Activated CD4-positive, CD25-positive, alpha-beta regulatory T cell treated with anti-CD3 and anti-CD28 coated beads, Interleukin-2, amount 50 U/mL, for 16 hours (primary cell): ENCODE results near the gene RSAD1.
A peak's percentile ranks its signal among the peaks of the same experiment; 100 is the strongest.

ENCODE experiments used
- DNase-seq: peaks from one replicate; pipeline ENCODE4 v3.0.0-alpha.2; 2020; ENCODE audit warnings: low read depth, low spot score

RSAD1 gene

DNA sequence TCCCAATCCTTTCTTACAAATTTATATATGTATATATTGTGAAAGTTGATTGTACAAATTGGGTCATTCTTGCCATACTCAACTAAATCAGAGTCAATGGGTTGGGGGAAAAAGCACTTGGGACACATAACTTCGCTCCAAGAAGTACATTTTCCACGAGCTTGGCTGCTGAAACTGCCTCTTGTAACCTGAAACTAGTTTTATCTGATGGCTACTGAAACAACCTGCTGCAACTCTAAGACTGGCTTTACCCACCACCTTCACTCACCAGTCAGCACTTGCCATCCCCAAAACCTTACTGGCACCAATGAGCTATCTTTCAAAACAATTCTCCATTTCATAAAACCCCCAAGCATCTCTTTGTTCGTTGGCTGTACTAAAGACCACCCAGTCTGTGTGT, 15.1 kb downstream of the RSAD1 start:
- DNase-seq = no peak

DNA sequence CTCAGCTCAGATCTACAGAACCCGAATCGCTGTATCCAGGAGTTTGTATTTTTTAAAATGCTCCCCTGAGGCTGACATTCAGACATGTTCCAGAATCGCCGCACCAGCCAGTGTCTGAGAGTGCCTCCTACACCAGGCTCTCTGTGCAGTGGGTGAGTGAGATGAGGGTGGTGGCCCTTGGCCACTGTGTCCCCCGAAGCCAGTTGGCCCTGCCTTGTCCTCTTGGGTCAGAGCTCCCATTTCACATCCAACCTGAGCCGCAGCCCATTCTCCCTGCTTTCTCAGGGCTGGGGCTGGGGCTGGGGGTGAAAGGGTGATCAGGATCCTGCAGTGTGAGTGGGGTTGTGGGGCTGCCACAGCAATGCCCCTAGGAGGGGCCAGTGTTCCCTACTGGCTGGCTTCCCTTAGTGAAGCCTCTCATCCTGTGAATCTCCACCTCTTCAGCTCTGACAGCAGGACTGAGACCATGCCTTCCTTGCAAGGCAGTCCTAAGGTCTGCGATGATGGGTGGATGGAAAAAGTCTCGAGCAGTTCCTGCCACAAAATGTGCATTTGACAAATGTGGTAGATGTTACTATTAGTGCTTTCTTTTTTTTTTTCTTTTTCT, 16.7 kb downstream of the RSAD1 start:
- no peak for DNase-seq

DNA sequence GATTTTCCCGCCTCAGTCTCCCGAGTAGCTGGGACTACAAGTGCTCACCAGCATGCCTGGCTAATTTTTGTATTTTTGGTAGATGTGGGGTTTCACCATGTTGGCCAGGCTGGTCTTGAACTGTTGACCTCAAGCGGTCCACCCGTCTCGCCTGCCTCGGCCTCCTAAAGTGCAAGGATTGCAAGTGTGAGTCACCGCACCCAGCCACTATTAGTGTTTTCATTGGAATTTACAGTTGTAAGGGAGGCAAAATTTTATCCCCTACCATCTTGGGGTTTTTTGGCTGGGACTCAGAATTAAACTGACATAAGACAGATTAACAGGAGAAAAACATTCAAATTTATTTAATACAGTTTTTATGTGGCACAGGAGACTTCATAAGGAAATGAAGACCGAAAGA, 17.3 kb downstream of the RSAD1 start:
- no peak for DNase-seq

DNA sequence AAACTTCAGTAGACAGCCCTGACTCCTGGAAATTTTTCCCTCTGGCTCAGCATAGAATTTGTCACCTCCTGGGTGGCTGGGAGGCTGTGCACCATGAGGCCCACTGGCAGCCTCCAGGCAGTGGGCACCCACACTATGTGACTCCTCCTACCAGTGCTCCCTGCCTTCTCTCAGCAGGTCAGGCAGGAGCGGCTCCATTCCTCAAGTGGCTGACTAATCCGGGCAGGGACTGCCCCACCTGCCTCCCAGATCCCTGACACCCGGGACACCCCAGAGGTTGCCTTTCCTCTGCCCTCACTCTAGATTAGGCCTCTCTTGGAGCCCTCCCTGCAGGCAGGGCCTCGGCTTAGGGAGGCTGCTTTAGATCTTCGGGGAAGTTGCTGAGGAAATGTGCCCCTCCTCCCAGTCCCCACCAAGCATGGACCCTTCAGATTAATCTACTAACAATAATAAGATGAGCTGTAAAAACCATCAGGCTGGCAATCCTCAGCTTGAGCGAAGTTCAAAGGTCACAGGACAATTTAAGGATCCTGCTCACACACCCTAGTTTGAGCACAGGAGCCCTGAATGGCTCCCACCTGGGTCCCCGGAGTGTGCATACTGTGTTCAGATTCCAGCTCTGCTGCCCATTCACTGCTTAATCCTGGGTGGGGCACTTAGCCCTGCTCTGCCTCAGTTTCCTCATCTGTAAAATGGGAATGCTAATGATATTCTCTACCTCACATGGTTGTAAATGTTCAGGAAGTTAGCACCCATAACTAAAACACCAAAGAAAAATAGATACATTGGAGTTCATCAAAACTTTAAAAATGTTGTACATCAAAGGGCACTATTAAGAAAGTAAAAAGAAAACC, 19.6 kb downstream of the RSAD1 start:
- DNase-seq = no peak

DNA sequence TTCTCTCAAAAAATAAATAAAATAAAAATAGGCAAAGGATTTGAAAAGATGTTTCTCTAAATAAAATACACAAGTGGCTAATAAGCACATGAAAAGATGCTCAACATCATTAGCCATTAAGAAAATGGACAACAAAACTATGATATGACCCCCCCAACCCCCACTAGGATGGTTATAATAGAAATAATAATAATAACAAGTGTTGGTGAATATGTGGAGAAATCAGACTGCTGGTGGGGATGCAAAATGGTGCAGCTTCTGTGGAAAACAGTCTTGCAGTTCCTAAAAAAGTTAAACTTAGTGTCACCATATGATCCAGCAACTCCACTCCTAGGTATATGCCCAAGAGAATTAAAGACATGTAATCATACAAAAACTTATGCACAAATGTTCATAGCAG, 20.6 kb downstream of the RSAD1 start:
- no peak for DNase-seq

GRCh38 chr17:50499721-50500120, 21.1 kb downstream of the RSAD1 start:
- DNase-seq = no peak

DNA sequence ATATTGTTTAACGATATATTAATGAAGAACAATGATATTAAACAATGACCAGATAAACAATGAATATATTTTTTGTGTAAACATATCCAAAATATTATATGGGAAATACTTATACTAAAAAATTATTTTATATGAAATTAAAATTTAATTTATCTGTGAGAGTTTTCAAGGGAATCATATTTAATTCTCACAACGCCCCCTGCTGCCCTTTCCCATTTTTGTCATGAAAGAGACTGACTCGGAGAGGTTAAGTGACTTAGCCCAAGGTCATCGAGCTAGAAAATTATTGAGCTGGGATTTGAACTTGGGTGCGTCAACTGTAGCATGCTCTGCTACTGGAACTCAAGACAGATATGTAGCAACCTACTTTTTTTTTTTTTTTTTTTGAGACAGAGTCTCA, 22.4 kb downstream of the RSAD1 start:
- no peak for DNase-seq

GRCh38 chr17:50502301-50502990, 23.8 kb downstream of the RSAD1 start:
- no peak for DNase-seq

DNA sequence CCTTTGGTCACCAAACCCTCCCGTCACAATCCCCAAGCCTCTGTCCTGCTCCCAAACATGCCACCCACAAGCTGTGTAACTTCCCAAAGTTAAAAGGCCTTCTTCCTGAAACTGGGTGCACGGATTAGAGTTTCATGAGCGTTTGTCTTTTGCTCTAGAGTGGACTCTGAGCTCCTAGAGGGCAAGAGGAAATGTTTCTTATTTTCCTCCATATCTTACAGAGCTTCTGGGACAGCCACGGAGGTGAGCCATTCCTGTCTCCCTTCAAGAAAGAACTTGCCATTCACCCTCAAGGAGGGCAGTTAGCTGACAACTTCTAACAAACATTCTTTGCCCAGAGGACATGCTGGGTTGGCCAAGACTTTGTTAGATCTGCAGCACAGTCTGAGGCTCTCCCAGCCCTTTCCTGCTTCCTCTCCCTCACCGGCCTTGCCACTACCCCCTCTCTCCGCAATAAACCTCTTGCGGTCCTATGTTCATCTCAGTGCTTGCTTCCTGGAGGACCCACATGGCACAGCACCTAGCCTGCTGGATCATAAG, 27.0 kb downstream of the RSAD1 start:
- no peak for DNase-seq

DNA sequence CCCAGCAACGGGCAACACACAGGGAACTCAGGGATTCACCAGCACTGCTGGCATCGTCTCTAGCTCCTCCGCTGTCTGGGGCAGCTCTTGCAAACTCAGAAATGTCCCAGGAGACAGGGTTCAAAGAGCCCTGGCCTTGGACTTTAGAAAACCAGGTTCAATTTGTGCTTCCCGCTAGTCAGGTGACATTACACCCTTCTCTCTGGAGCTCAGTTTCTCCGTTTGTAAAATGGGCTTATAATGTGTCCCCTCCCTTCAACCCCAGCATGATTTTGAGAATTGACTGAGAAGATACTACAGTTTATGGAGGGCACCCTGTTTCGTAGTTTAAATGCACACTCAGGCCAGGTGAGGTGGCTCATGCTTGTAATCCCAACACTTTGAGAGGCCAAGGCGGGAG, 27.6 kb downstream of the RSAD1 start:
- no peak for DNase-seq

GRCh38 chr17:50507871-50508572, 29.4 kb downstream of the RSAD1 start, which contains the start of gene MYCBPAP:
Gene MYCBPAP (plus strand): TSS chr17:50508439. CDS start chr17:50508675, 236 bp downstream.
- peak; percentile 56 for DNase-seq

DNA sequence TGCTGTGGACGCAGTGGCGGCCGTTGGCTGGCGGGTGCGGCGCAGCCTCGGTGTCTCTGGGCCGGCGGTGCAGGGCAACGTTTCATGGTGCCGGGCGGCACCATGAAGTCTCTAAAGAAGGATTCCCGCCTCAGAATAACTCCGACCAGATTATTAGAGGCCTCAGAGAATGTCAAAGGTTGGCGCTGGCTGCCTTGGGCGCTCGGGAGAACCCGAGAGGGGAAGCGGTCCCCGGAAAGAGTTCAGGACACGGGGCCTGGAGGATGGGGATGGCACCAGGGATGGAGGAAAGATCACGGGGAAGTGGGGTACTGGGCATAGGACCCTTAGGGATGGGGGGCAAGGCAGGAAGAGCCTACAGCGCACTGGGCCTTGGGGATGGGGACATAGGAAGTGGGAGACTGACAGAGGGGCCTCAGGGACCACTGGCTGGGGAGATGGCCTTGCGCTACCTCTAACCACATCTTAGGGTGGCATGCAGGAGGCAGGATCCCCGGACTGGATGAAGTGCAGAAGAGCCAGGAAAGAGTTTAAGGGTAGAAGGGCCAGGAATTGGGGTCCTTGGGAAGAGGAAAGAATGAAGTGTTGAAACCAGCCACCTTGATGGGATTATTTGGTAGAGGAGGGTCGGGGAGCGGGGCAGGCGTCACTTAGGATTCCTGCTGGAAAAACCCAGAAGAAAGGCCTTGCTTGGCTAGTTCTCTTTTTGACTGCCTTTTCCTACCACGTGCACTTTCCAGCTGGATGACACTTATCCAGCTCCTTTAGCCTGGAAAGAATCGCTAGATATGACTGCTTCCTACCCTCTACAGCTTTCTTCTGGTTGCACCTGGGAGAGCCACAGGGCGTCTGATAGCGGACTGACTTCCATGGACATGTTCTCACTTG, 30.2 kb downstream of the RSAD1 start:
- no peak for DNase-seq

DNA sequence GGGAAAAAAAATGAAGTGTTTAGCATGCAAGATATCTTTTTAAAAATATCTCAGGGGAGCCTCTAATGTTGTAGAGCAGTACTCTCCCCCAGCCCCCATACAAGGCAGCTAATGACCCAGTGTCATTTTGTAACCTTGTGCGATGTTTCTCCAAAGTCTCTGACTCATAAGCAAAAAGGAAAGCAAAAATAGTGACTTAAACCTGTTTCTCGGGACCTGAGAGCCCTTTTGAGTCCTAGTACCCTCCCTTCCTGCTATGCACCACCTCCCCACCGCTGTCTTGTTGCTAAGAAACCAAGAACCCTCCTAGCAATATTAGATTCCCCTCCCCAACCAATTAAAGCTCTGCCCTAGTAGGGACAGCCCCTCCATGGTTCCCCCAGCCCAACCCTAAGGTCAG, 32.4 kb downstream of the RSAD1 start:
- DNase-seq = peak; percentile 21

DNA sequence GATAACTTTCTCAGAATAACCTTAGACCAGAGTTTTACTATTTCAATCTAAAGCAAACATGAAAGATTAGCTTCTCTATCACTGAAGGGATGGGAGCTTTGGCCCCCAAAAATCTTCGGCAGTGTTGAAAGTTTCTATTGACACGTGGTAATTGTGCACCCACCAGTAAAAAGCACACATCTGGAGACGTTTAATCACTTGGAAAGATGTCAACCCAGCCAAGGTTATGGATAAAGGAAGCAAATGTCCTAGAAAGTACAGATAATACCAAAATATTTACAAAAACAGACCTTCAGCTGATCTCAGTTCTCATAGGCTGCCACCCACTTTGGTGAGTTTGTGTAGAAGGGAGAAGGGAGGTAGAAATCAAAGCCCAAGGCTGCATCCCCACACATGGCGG, 34.8 kb downstream of the RSAD1 start:
- DNase-seq = no peak

- DNase-seq = no peak
These were observed 35.7 kb downstream of the RSAD1 start for GRCh38 chr17:50514388-50514787.

GRCh38 chr17:50514936-50515702, 36.5 kb downstream of the RSAD1 start:
- no peak for DNase-seq

GRCh38 chr17:50517011-50517410, 38.4 kb downstream of the RSAD1 start:
- DNase-seq = no peak

- no peak for DNase-seq
These were observed 39.1 kb downstream of the RSAD1 start for GRCh38 chr17:50517504-50518383.
